HCT116 (cell line): Measurements from ENCODE around the gene SPACDR. TPM values are rescaled to one million over a fixed set of nuclear protein-coding genes. Genes with fewer than 3 reads are reported as not detected.

Experiments
- ATAC-seq: fragments of 200-7000 bp; cut with Tn5 transposase; 2 replicates; pipeline ENCODE4 v1.9.1; 2020; ENCODE audit warnings: mild to moderate bottlenecking, moderate library complexity
- BruUV-seq: library from RNA; stranded (reverse); fragments of 400-500 nt; replicated peaks from 2 replicates; lab custom pipeline; 2021; lab: Mats Ljungman, UMichigan
- CTCF ChIA-PET: fragments of 300-600 bp; sonication (Branson Sonifier 250); formaldehyde crosslinking; loops from one replicate; lab custom pipeline; 2021; ENCODE audit warnings: antibody characterized with exemption; lab: Charles Lee
- POLR2A ChIA-PET: fragments of 300-600, 350-600 bp; sonication (Branson Sonifier 250); formaldehyde crosslinking; loops from one replicate; lab custom pipeline; 2021; ENCODE audit warnings: antibody characterized with exemption; lab: Charles Lee
- RAD21 ChIA-PET, 2 experiments: fragments of 300-600 bp; sonication (Branson Sonifier 250); formaldehyde crosslinking; loops; one replicate each; lab custom pipeline; 2023; ENCODE audit warnings: low total read pairs in 2 of 2; ENCODE audit not compliant: uncharacterized antibody in 2 of 2, unreplicated experiment in 2 of 2, low non-redundant PET in 1 of 2; lab: Charles Lee
- DNase-seq: peaks from one replicate; pipeline ENCODE4 v3.0.0-alpha.2; 2010; ENCODE audit warnings: low read depth, low spot score
- H2AFZ ChIP-seq: fragments of 200-600 bp; shearing (Covaris generic), sonication (generic); 2 replicates; pipeline ENCODE4 v1.6.1; 2017; ENCODE audit warnings: low read depth, mixed run types, mixed read lengths, antibody characterized with exemption, low read length; ENCODE audit not compliant: poor library complexity, severe bottlenecking
- H3K27ac ChIP-seq: 2 replicates; pipeline ENCODE4 v1.5.1; 2012; ENCODE audit warnings: low read depth, low read length
- H3K27me3 ChIP-seq: fragments of 200-600 bp; sonication (generic); 2 replicates; pipeline ENCODE4 v1.6.1; 2016; ENCODE audit warnings: mixed run types, low read length, mixed read lengths; ENCODE audit not compliant: insufficient read depth
- H3K36me3 ChIP-seq, 2 experiments: fragments of 200-500 bp in 1 of 2; fragments of 200-600 bp in 1 of 2; sonication (Bioruptor generic) in 1 of 2; sonication (generic) in 1 of 2; 2 replicates each; pipeline versions ENCODE4 v1.5.1 to v1.6.1; 2014 to 2016; ENCODE audit warnings: low read length in 2 of 2, inconsistent platforms in 1 of 2, mixed read lengths in 1 of 2, mixed run types in 1 of 2; ENCODE audit not compliant: insufficient read depth in 2 of 2, control insufficient read depth in 1 of 2
- H3K4me1 ChIP-seq, 2 experiments: fragments of 200-600 bp in 1 of 2; sonication (generic) in 1 of 2; 2 replicates each; pipeline versions ENCODE4 v1.5.1 to v1.6.1; 2012 to 2017; ENCODE audit warnings: low read length in 2 of 2, inconsistent platforms in 1 of 2, mild to moderate bottlenecking in 1 of 2, mixed read lengths in 1 of 2, mixed run types in 1 of 2, moderate library complexity in 1 of 2; ENCODE audit not compliant: insufficient read depth in 2 of 2, control insufficient read depth in 1 of 2
- H3K4me2 ChIP-seq: fragments of 200-600 bp; sonication (generic); 2 replicates; pipeline ENCODE4 v1.6.1; 2017; ENCODE audit warnings: mixed run types, low read length, mixed read lengths
- H3K4me3 ChIP-seq, 2 experiments: fragments of 200-600 bp in 1 of 2; sonication (generic) in 1 of 2; replicated peaks in 1 of 2; 2 replicates each; pipeline ENCODE4 v1.5.1; 2011 to 2016; ENCODE audit warnings: low read length in 2 of 2, control low read depth in 1 of 2, low read depth in 1 of 2, mild to moderate bottlenecking in 1 of 2, mixed read lengths in 1 of 2, mixed run types in 1 of 2
- H3K79me2 ChIP-seq: fragments of 200-600 bp; sonication (generic); 2 replicates; pipeline ENCODE4 v1.6.1; 2017; ENCODE audit warnings: mild to moderate bottlenecking, mixed run types, low read length, moderate library complexity, mixed read lengths; ENCODE audit not compliant: insufficient read depth
- H3K9ac ChIP-seq: fragments of 200-600 bp; sonication (generic); 2 replicates; pipeline ENCODE4 v1.6.1; 2016; ENCODE audit warnings: low read length, mixed read lengths
- H3K9me2 ChIP-seq: fragments of 200-600 bp; sonication (generic), shearing (Covaris generic); 2 replicates; pipeline ENCODE4 v1.6.1; 2017; ENCODE audit warnings: mixed run types, mild to moderate bottlenecking, moderate library complexity; ENCODE audit not compliant: insufficient read depth
- H3K9me3 ChIP-seq, 2 experiments: fragments of 200-500 bp in 1 of 2; fragments of 200-600 bp in 1 of 2; sonication (Bioruptor generic) in 1 of 2; sonication (generic) in 1 of 2; 2 replicates each; pipeline ENCODE4 v1.6.1; 2014 to 2017; ENCODE audit warnings: low read length in 2 of 2, mixed read lengths in 2 of 2, inconsistent platforms in 1 of 2, low read depth in 1 of 2, mild to moderate bottlenecking in 1 of 2, mixed run types in 1 of 2, moderate library complexity in 1 of 2; ENCODE audit not compliant: control insufficient read depth in 1 of 2, insufficient read depth in 1 of 2
- H4K20me1 ChIP-seq: fragments of 200-600 bp; sonication (generic), shearing (Covaris generic); 2 replicates; pipeline ENCODE4 v1.6.1; 2017; ENCODE audit warnings: mixed run types, mild to moderate bottlenecking, moderate library complexity; ENCODE audit not compliant: insufficient read depth
- CBX3 ChIP-seq: IDR thresholded peaks from 2 replicates; pipeline ENCODE4 v1.6.1; 2012; ENCODE audit warnings: low read depth
- CEBPB ChIP-seq: IDR thresholded peaks from 2 replicates; pipeline ENCODE4 v1.6.1; 2012; ENCODE audit warnings: low read depth
- EGR1 ChIP-seq: IDR thresholded peaks from 2 replicates; pipeline ENCODE4 v1.6.1; 2012; ENCODE audit warnings: low read depth
- ELF1 ChIP-seq: IDR thresholded peaks from 2 replicates; pipeline ENCODE4 v1.6.1; 2012; ENCODE audit warnings: low read depth, borderline replicate concordance
- EZH2 ChIP-seq: fragments of 200-600 bp; sonication (generic); IDR thresholded peaks from 2 replicates; pipeline ENCODE4 v1.6.1; 2017; ENCODE audit warnings: antibody characterized with exemption, mixed run types
- EZH2phosphoT487 ChIP-seq: fragments of 200-600 bp; IDR thresholded peaks from 2 replicates; pipeline ENCODE4 v1.6.1; 2018; ENCODE audit warnings: antibody characterized with exemption, borderline replicate concordance
- FOSL1 ChIP-seq: IDR thresholded peaks from 2 replicates; pipeline ENCODE4 v1.6.1; 2012; ENCODE audit warnings: low read depth
- MAX ChIP-seq: IDR thresholded peaks from 2 replicates; pipeline ENCODE4 v1.6.1; 2012
- POLR2AphosphoS5 ChIP-seq: IDR thresholded peaks from 2 replicates; pipeline ENCODE4 v1.6.1; 2011; ENCODE audit warnings: mild to moderate bottlenecking, low read depth, low read length, moderate library complexity
- SIN3A ChIP-seq: IDR thresholded peaks from 2 replicates; pipeline ENCODE4 v1.6.1; 2012; ENCODE audit warnings: low read depth
- ZBTB33 ChIP-seq: IDR thresholded peaks from 2 replicates; pipeline ENCODE4 v1.6.1; 2011; ENCODE audit warnings: mild to moderate bottlenecking, low read length, moderate library complexity; ENCODE audit not compliant: insufficient replicate concordance; ENCODE audit errors: extremely low read depth
- ZNF274 ChIP-seq: fragments of 200-500 bp; sonication (Bioruptor generic); IDR thresholded peaks from 2 replicates; pipeline ENCODE4 v1.6.1; 2014; ENCODE audit warnings: mild to moderate bottlenecking, low read depth, low read length, inconsistent platforms
- intact Hi-C: fragments of 100-400 bp; cut with micrococcal nuclease; formaldehyde crosslinking; loops from 2 replicates; pipeline ENCODE4 v1.10.0; 2022
- total RNA-seq: library from RNA; stranded (reverse); gene quantifications from one replicate; pipeline ENCODE4 v1.2.1, GENCODE V29; 2021; ENCODE audit not compliant: unreplicated experiment
- TF ChIP-seq, protein P1 (sequence below): IDR thresholded peaks from 2 replicates; pipeline ENCODE4 v1.6.1; 2012; ENCODE audit warnings: low read depth

The SPACDR gene
- total RNA-seq, 1 experiment from 2014 or later: 1.7 TPM

GRCh38 chr7:100472121-100472851, 8.2 kb upstream of the SPACDR start:
- ATAC-seq: no peak
- Histone ChIP-seq H3K4me2 (peak overlapping the region; percentile 10; the same call in 1 of the 2 replicates), H3K27me3 (no peaks in the 10 kb centered on the region), H3K9me3 (no peaks in the 10 kb centered on the region), H3K36me3 (peaks cover 0 to 4% of the 10 kb centered on the region in 2 experiments; a peak in 1 of 4 replicates), H2AFZ (no peak overlapping the region), H3K27ac (no peak overlapping the region), H3K9ac (no peak overlapping the region), H3K79me2 (no peaks in the 10 kb centered on the region), H4K20me1 (no peaks in the 10 kb centered on the region), H3K9me2 (no peaks in the 10 kb centered on the region), H3K4me1 (peaks cover 23 to 31% of the 10 kb centered on the region in 2 experiments), H3K4me3 (no peak overlapping the region)
- DNase-seq: no peak
- ChIA-PET POLR2A (no interaction called here), CTCF (no interaction called here), RAD21 (no interaction called here)
- no TSS peak for BruUV-seq
- intact Hi-C loops: no loop called here
- TF ChIP-seq ELF1: no peak
- TF ChIP-seq CBX3: no peak
- no peak for TF ChIP-seq FOSL1
- TF ChIP-seq MAX: no peak
- TF ChIP-seq, protein P1, sequence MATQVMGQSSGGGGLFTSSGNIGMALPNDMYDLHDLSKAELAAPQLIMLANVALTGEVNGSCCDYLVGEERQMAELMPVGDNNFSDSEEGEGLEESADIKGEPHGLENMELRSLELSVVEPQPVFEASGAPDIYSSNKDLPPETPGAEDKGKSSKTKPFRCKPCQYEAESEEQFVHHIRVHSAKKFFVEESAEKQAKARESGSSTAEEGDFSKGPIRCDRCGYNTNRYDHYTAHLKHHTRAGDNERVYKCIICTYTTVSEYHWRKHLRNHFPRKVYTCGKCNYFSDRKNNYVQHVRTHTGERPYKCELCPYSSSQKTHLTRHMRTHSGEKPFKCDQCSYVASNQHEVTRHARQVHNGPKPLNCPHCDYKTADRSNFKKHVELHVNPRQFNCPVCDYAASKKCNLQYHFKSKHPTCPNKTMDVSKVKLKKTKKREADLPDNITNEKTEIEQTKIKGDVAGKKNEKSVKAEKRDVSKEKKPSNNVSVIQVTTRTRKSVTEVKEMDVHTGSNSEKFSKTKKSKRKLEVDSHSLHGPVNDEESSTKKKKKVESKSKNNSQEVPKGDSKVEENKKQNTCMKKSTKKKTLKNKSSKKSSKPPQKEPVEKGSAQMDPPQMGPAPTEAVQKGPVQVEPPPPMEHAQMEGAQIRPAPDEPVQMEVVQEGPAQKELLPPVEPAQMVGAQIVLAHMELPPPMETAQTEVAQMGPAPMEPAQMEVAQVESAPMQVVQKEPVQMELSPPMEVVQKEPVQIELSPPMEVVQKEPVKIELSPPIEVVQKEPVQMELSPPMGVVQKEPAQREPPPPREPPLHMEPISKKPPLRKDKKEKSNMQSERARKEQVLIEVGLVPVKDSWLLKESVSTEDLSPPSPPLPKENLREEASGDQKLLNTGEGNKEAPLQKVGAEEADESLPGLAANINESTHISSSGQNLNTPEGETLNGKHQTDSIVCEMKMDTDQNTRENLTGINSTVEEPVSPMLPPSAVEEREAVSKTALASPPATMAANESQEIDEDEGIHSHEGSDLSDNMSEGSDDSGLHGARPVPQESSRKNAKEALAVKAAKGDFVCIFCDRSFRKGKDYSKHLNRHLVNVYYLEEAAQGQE: no peak
- no peak for TF ChIP-seq CEBPB
- no peak for TF ChIP-seq ZNF274
- no peak for TF ChIP-seq EZH2phosphoT487
- TF ChIP-seq ZBTB33: no peak
- no peak for TF ChIP-seq EZH2
- no peak for TF ChIP-seq EGR1
- TF ChIP-seq POLR2AphosphoS5: no peak
- TF ChIP-seq SIN3A: no peak
